ENCODE data around the gene MAN1B1.

- no peak for TF ChIP-seq EP300 (IDR thresholded peaks at IDR 0.05; ENCODE audit: borderline replicate concordance)
- TF ChIP-seq REST (IDR thresholded peaks at IDR 0.05; ENCODE audit: low read depth) = no peak
- TF ChIP-seq USF1 (IDR thresholded peaks at IDR 0.05) = no peak
- TF ChIP-seq TAF1 (IDR thresholded peaks at IDR 0.05; ENCODE audit: low read depth) = no peak
- TF ChIP-seq FOXM1 (IDR thresholded peaks at IDR 0.05; ENCODE audit: borderline replicate concordance, low read depth) = no peak
- no peak for TF ChIP-seq YY1 (IDR thresholded peaks at IDR 0.05; ENCODE audit: low read depth)
- TF ChIP-seq CEBPB (IDR thresholded peaks at IDR 0.05) = no peak
- no peak for TF ChIP-seq EGR1 (IDR thresholded peaks at IDR 0.05)
- no peak for TF ChIP-seq TEAD4 (IDR thresholded peaks at IDR 0.05)
- no peak for TF ChIP-seq TCF12 (IDR thresholded peaks at IDR 0.05; ENCODE audit: low read depth)
- TF ChIP-seq RAD21 (IDR thresholded peaks at IDR 0.05; ENCODE audit: low read depth) = no peak
- TF ChIP-seq CREB1 (IDR thresholded peaks at IDR 0.05; ENCODE audit: low read depth) = no peak
Observed at GRCh38 chr9:137156567-137157375, 70.0 kb downstream of the MAN1B1 start.

Measured in Ishikawa (cell line).